SK-N-SH treated with all-trans-retinoic acid at 6 μM for 48 hours (cell line): ENCODE results near the gene SGPL1.

Source experiments
- ATAC-seq: fragments of 200-7000 bp; cut with Tn5 transposase; 3 replicates; pipeline ENCODE4 v1.9.1; 2020; ENCODE audit warnings: mild to moderate bottlenecking, moderate library complexity
- BACH2 ChIP-seq: fragments of 250-450 bp; sonication (Bioruptor Pico); IDR thresholded peaks from 2 replicates; pipeline ENCODE4 v1.9.0; 2021; ENCODE audit warnings: mild to moderate bottlenecking, borderline replicate concordance
- CSDC2 ChIP-seq: fragments of 250-450 bp; sonication (Bioruptor Pico); IDR thresholded peaks from 2 replicates; pipeline ENCODE4 v1.5.0; 2020; ENCODE audit warnings: mild to moderate bottlenecking, moderate library complexity
- ESRRG ChIP-seq: fragments of 250-450 bp; sonication (Bioruptor Pico); IDR thresholded peaks from 2 replicates; pipeline ENCODE4 v1.6.1; 2021; ENCODE audit warnings: mild to moderate bottlenecking
- GLIS3 ChIP-seq: fragments of 250-450 bp; sonication (Bioruptor Pico); IDR thresholded peaks from 2 replicates; pipeline ENCODE4 v1.5.0; 2020; ENCODE audit warnings: mild to moderate bottlenecking, moderate library complexity
- ISL1 ChIP-seq: fragments of 250-450 bp; sonication (Bioruptor Pico); IDR thresholded peaks from 2 replicates; pipeline ENCODE4 v2.1.2; 2022; ENCODE audit warnings: mild to moderate bottlenecking, moderate library complexity
- OSR1 ChIP-seq: fragments of 250-450 bp; sonication (Bioruptor Pico); IDR thresholded peaks from 2 replicates; pipeline ENCODE4 v1.8.0; 2022; ENCODE audit warnings: moderate library complexity, mild to moderate bottlenecking, inconsistent platforms
- PPARA ChIP-seq: fragments of 250-450 bp; sonication (Bioruptor Pico); IDR thresholded peaks from 2 replicates; pipeline ENCODE4 v1.5.0; 2020; ENCODE audit warnings: mild to moderate bottlenecking, borderline replicate concordance
- RARB ChIP-seq: fragments of 250-450 bp; sonication (Bioruptor Pico); IDR thresholded peaks from 2 replicates; pipeline ENCODE4 v1.8.0; 2021; ENCODE audit warnings: mild to moderate bottlenecking, moderate library complexity
- SNAI2 ChIP-seq: fragments of 250-450 bp; sonication (Bioruptor Pico); IDR thresholded peaks from 2 replicates; pipeline ENCODE4 v1.5.0; 2020; ENCODE audit warnings: mild to moderate bottlenecking, moderate library complexity
- TCF4 ChIP-seq: fragments of 250-450 bp; sonication (Bioruptor Pico); IDR thresholded peaks from 2 replicates; pipeline ENCODE4 v1.8.0; 2021; ENCODE audit warnings: mild to moderate bottlenecking, moderate library complexity, borderline replicate concordance
- ZC3H10 ChIP-seq: fragments of 250-450 bp; sonication (Bioruptor Pico); IDR thresholded peaks from 2 replicates; pipeline ENCODE4 v1.5.1; 2021; ENCODE audit warnings: mild to moderate bottlenecking, moderate library complexity
- ZFP3 ChIP-seq: fragments of 250-450 bp; sonication (Bioruptor Pico); IDR thresholded peaks from 2 replicates; pipeline ENCODE4 v1.5.0; 2020; ENCODE audit warnings: mild to moderate bottlenecking, moderate library complexity
- ZFP30 ChIP-seq: fragments of 450-650 bp; formaldehyde crosslinking; IDR thresholded peaks from 2 replicates; pipeline ENCODE4 v1.5.0; 2022; ENCODE audit warnings: mild to moderate bottlenecking, moderate library complexity
- ZNF565 ChIP-seq: fragments of 450-650 bp; formaldehyde crosslinking; conservative IDR thresholded peaks from 2 replicates; pipeline ENCODE4 v1.5.0; 2020; ENCODE audit warnings: low read depth, mild to moderate bottlenecking, moderate library complexity
- ZNF70 ChIP-seq: fragments of 450-650 bp; formaldehyde crosslinking; IDR thresholded peaks from 2 replicates; pipeline ENCODE4 v1.5.0; 2020; ENCODE audit warnings: mild to moderate bottlenecking, moderate library complexity
- ZNF8 ChIP-seq: fragments of 450-650 bp; formaldehyde crosslinking; IDR thresholded peaks from 2 replicates; pipeline ENCODE4 v1.5.0; 2020; ENCODE audit warnings: mild to moderate bottlenecking, moderate library complexity
- TF ChIP-seq, protein P1 (sequence below): fragments of 250-450 bp; sonication (Bioruptor Pico); IDR thresholded peaks from 2 replicates; pipeline ENCODE4 v1.5.1; 2020; ENCODE audit warnings: low read depth, mild to moderate bottlenecking, moderate library complexity
- TF ChIP-seq, protein P2 (sequence below): fragments of 250-450 bp; sonication (Bioruptor Pico); IDR thresholded peaks from 2 replicates; pipeline ENCODE4 v1.8.0; 2020; ENCODE audit warnings: mild to moderate bottlenecking, moderate library complexity, borderline replicate concordance
- TF ChIP-seq, protein P3 (sequence below): fragments of 250-450 bp; sonication (Bioruptor Pico); IDR thresholded peaks from 2 replicates; pipeline ENCODE4 v1.5.1; 2021; ENCODE audit warnings: mild to moderate bottlenecking, moderate library complexity
- TF ChIP-seq, protein P4 (sequence below): fragments of 250-450 bp; sonication (Bioruptor Pico); IDR thresholded peaks from 2 replicates; pipeline ENCODE4 v1.8.0; 2021; ENCODE audit warnings: low read depth, mild to moderate bottlenecking, moderate library complexity, borderline replicate concordance
- TF ChIP-seq, protein P5 (sequence below): fragments of 250-450 bp; sonication (Bioruptor Pico); IDR thresholded peaks from 2 replicates; pipeline ENCODE4 v1.5.0; 2020; ENCODE audit warnings: mild to moderate bottlenecking, moderate library complexity

Gene SGPL1

DNA sequence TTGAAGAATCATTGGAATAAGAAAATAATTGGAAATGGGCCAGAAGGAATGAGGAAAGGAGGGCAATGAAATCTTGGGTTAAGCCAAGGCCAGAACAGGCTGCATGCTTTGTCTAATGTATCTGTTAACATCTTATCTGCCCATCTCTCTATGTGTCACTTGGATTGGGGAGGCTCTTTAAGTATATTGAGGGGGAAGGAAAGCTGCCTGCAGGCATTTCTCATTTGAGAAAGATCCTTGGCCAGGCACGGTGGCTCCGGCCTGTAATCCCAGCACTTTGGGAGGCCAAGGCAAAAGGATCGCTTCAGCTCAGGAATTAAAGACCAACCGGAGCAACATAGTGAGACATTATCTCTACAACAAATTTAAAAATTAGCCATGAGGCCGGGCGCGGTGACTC, 58.3 kb downstream of the SGPL1 start:
- TF ChIP-seq ZNF565 (CRISPR knock-in tag) (no peak), TCF4 (CRISPR knock-in tag) (no peak), ZFP3 (CRISPR knock-in tag) (no peak), ZNF8 (no peak), SNAI2 (CRISPR knock-in tag) (no peak), PPARA (no peak), BACH2 (CRISPR knock-in tag) (no peak), ZC3H10 (CRISPR knock-in tag) (no peak), GLIS3 (CRISPR knock-in tag) (no peak), OSR1 (CRISPR knock-in tag) (no peak), CSDC2 (no peak), RARB (no peak), ZNF70 (CRISPR knock-in tag) (no peak)
- TF ChIP-seq, protein P1, sequence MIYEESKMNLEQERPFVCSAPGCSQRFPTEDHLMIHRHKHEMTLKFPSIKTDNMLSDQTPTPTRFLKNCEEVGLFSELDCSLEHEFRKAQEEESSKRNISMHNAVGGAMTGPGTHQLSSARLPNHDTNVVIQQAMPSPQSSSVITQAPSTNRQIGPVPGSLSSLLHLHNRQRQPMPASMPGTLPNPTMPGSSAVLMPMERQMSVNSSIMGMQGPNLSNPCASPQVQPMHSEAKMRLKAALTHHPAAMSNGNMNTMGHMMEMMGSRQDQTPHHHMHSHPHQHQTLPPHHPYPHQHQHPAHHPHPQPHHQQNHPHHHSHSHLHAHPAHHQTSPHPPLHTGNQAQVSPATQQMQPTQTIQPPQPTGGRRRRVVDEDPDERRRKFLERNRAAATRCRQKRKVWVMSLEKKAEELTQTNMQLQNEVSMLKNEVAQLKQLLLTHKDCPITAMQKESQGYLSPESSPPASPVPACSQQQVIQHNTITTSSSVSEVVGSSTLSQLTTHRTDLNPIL: no peak
- TF ChIP-seq, protein P2, sequence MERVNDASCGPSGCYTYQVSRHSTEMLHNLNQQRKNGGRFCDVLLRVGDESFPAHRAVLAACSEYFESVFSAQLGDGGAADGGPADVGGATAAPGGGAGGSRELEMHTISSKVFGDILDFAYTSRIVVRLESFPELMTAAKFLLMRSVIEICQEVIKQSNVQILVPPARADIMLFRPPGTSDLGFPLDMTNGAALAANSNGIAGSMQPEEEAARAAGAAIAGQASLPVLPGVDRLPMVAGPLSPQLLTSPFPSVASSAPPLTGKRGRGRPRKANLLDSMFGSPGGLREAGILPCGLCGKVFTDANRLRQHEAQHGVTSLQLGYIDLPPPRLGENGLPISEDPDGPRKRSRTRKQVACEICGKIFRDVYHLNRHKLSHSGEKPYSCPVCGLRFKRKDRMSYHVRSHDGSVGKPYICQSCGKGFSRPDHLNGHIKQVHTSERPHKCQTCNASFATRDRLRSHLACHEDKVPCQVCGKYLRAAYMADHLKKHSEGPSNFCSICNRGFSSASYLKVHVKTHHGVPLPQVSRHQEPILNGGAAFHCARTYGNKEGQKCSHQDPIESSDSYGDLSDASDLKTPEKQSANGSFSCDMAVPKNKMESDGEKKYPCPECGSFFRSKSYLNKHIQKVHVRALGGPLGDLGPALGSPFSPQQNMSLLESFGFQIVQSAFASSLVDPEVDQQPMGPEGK (CRISPR knock-in tag): no peak
- TF ChIP-seq, protein P3, sequence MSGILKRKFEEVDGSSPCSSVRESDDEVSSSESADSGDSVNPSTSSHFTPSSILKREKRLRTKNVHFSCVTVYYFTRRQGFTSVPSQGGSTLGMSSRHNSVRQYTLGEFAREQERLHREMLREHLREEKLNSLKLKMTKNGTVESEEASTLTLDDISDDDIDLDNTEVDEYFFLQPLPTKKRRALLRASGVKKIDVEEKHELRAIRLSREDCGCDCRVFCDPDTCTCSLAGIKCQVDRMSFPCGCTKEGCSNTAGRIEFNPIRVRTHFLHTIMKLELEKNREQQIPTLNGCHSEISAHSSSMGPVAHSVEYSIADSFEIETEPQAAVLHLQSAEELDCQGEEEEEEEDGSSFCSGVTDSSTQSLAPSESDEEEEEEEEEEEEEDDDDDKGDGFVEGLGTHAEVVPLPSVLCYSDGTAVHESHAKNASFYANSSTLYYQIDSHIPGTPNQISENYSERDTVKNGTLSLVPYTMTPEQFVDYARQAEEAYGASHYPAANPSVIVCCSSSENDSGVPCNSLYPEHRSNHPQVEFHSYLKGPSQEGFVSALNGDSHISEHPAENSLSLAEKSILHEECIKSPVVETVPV: no peak
- TF ChIP-seq, protein P4, sequence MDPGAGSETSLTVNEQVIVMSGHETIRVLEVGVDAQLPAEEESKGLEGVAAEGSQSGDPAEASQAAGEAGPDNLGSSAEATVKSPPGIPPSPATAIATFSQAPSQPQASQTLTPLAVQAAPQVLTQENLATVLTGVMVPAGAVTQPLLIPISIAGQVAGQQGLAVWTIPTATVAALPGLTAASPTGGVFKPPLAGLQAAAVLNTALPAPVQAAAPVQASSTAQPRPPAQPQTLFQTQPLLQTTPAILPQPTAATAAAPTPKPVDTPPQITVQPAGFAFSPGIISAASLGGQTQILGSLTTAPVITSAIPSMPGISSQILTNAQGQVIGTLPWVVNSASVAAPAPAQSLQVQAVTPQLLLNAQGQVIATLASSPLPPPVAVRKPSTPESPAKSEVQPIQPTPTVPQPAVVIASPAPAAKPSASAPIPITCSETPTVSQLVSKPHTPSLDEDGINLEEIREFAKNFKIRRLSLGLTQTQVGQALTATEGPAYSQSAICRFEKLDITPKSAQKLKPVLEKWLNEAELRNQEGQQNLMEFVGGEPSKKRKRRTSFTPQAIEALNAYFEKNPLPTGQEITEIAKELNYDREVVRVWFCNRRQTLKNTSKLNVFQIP (CRISPR knock-in tag): no peak
- TF ChIP-seq, protein P5, sequence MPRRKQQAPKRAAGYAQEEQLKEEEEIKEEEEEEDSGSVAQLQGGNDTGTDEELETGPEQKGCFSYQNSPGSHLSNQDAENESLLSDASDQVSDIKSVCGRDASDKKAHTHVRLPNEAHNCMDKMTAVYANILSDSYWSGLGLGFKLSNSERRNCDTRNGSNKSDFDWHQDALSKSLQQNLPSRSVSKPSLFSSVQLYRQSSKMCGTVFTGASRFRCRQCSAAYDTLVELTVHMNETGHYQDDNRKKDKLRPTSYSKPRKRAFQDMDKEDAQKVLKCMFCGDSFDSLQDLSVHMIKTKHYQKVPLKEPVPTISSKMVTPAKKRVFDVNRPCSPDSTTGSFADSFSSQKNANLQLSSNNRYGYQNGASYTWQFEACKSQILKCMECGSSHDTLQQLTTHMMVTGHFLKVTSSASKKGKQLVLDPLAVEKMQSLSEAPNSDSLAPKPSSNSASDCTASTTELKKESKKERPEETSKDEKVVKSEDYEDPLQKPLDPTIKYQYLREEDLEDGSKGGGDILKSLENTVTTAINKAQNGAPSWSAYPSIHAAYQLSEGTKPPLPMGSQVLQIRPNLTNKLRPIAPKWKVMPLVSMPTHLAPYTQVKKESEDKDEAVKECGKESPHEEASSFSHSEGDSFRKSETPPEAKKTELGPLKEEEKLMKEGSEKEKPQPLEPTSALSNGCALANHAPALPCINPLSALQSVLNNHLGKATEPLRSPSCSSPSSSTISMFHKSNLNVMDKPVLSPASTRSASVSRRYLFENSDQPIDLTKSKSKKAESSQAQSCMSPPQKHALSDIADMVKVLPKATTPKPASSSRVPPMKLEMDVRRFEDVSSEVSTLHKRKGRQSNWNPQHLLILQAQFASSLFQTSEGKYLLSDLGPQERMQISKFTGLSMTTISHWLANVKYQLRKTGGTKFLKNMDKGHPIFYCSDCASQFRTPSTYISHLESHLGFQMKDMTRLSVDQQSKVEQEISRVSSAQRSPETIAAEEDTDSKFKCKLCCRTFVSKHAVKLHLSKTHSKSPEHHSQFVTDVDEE (CRISPR knock-in tag): no peak
- no peak; the same call in 2 of the 3 replicates for ATAC-seq

GRCh38 chr10:70879207-70879606, 63.5 kb downstream of the SGPL1 start:
- no peak for ATAC-seq
- TF ChIP-seq, protein P3: no peak
- TF ChIP-seq ZFP3 (CRISPR knock-in tag) (no peak), ZNF8 (no peak), SNAI2 (CRISPR knock-in tag) (no peak), ISL1 (CRISPR knock-in tag) (no peak), GLIS3 (CRISPR knock-in tag) (no peak), PPARA (no peak), ZFP30 (no peak), OSR1 (CRISPR knock-in tag) (no peak), TCF4 (CRISPR knock-in tag) (no peak), RARB (no peak), ZC3H10 (CRISPR knock-in tag) (no peak), ZNF565 (CRISPR knock-in tag) (no peak), ESRRG (CRISPR knock-in tag) (no peak)
- TF ChIP-seq, protein P1: no peak
- TF ChIP-seq, protein P5 (CRISPR knock-in tag): no peak
- TF ChIP-seq, protein P2 (CRISPR knock-in tag): no peak
- TF ChIP-seq, all 23 proteins: peak for 0
